CD4-positive, alpha-beta T cell treated with Interleukin-6 at 100 ng/mL for 8 hours (primary cell): ENCODE results near the gene ACOXL.

Source experiments
- DNase-seq: peaks from one replicate; pipeline ENCODE4 v3.0.0-alpha.2; 2020; ENCODE audit warnings: mixed read lengths, low spot score

The ACOXL gene

GRCh38 chr2:111135910-111136297 lies 403.5 kb downstream of the ACOXL start:
- no peak for DNase-seq

- DNase-seq, result no peak
These were observed 406.5 kb downstream of the ACOXL start for GRCh38 chr2:111138839-111139238.

GRCh38 chr2:111139637-111140317 lies 407.4 kb downstream of the ACOXL start:
- DNase-seq, result no peak

GRCh38 chr2:111140815-111141214 lies 408.4 kb downstream of the ACOXL start:
- no peak for DNase-seq

- no peak for DNase-seq
These were observed 409.7 kb downstream of the ACOXL start for GRCh38 chr2:111142101-111142500.

GRCh38 chr2:111143107-111143842 lies 410.9 kb downstream of the ACOXL start:
- no peak for DNase-seq

- DNase-seq, result no peak
These were observed 411.4 kb downstream of the ACOXL start for GRCh38 chr2:111143843-111144198.

- no peak for DNase-seq
These were observed 412.9 kb downstream of the ACOXL start for GRCh38 chr2:111145103-111145760.

- no peak for DNase-seq
These were observed 413.6 kb downstream of the ACOXL start for GRCh38 chr2:111145951-111146350.

- DNase-seq, result no peak
These were observed 416.0 kb downstream of the ACOXL start for GRCh38 chr2:111148225-111148873.

- no peak for DNase-seq
These were observed 416.6 kb downstream of the ACOXL start for GRCh38 chr2:111148925-111149324.

- DNase-seq, result no peak
These were observed 417.6 kb downstream of the ACOXL start for GRCh38 chr2:111149882-111150455.

- no peak for DNase-seq
These were observed 422.4 kb downstream of the ACOXL start for GRCh38 chr2:111154758-111155157.

GRCh38 chr2:111155610-111156009 lies 423.2 kb downstream of the ACOXL start:
- no peak for DNase-seq

- DNase-seq, result no peak
These were observed 424.2 kb downstream of the ACOXL start for GRCh38 chr2:111156529-111156928.

GRCh38 chr2:111157071-111157661 lies 424.8 kb downstream of the ACOXL start:
- no peak for DNase-seq

GRCh38 chr2:111157798-111158197 lies 425.4 kb downstream of the ACOXL start:
- DNase-seq, result no peak

- no peak for DNase-seq
These were observed 427.3 kb downstream of the ACOXL start for GRCh38 chr2:111159641-111160040.

- no peak for DNase-seq
These were observed 428.4 kb downstream of the ACOXL start for GRCh38 chr2:111160758-111161157.

GRCh38 chr2:111161971-111162370 lies 429.6 kb downstream of the ACOXL start:
- DNase-seq, result no peak

- no peak for DNase-seq
These were observed 430.5 kb downstream of the ACOXL start for GRCh38 chr2:111162718-111163331.

GRCh38 chr2:111164078-111164477 lies 431.7 kb downstream of the ACOXL start:
- no peak for DNase-seq
